ENCODE data around the gene PLA2G15.

Gene PLA2G15

DNA sequence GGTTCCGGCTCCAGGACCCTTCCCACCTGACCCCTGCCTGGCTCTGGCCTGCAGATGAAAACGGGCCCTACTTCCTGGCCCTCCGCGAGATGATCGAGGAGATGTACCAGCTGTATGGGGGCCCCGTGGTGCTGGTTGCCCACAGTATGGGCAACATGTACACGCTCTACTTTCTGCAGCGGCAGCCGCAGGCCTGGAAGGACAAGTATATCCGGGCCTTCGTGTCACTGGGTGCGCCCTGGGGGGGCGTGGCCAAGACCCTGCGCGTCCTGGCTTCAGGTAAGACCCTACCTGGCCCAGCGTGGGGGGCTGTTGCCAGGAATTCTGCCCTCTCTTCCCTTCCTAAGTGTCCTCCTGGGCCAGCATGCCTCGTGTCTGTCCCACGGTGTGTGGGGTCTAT is 10.5 kb downstream of the PLA2G15 start:
- no peak for DNase-seq

DNA sequence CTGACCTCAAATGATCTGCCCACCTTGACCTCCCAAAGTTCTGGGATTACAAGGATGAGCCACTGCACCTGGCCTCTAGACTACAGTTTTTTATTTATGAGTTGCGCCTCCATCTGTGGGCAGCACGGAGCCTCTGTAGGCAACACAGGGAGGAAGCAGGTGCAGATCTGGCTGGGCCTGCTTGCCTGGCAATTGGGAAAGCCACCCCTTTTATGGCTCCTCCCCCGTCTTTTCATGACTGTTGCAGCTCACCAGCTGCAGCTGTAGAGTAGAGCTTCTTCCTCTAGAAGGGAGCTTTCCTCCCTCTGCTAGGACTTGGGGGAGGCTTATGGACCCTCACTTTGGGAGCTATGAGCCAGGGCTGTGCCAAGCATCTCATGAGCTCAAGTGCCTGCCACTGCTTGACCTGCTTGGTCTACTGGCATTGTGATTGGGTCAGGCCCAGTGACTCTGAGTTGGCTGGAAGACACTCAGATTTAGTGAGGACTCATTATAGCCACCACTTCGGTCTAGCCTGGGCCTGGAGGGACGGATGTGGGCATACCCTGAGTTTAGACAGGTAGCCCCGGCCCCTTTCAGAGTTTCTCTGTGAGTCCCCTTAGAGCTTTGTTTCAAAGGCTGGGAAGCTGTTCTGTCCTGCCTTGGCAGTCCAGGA is 12.2 kb downstream of the PLA2G15 start:
- peak in 2 of 3 experiments; percentile 28 to 65 for DNase-seq

DNA sequence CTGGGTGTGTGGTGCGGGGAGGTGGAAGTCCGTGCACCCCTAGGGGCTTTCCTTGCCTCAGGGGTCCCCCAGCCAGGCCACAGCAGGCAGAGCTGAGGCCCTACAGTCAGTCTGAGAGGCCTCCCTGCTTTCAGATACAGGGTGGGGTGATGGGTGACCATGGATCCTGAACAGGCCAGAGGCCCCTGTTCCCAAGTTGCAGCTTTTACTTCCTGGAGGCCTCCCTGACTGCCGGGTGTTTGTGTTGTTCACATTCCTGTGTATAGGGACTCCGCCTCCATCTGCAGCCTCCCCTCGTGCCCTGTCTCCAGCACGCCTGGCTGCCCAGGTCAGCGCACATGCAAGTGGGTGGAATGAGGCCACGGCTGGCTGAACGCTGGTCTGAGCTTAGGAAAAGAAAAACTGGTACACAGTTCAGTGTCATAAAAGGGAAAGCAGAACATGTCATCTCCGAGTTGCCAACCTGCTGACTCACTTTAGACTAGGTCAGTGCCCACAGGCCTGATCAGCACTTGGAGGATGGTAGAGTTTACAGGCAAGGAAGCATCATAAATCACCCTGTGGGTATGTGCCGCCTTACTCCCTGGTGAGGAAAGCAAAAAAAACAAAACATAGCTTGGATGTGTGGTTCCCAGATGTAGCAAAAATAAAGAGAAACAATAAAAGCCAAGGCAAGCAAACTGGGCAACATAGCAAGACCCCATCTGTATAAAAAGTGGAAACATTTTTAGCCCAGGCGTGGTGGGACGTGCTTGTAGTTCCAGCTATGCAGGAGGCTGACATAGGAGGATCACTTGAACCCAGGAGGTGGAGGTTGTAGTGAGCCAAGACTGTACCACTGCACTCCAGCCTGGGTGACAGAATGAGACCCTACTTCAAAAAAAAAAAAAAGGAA is 13.0 kb downstream of the PLA2G15 start:
- DNase-seq: no peak

DNA sequence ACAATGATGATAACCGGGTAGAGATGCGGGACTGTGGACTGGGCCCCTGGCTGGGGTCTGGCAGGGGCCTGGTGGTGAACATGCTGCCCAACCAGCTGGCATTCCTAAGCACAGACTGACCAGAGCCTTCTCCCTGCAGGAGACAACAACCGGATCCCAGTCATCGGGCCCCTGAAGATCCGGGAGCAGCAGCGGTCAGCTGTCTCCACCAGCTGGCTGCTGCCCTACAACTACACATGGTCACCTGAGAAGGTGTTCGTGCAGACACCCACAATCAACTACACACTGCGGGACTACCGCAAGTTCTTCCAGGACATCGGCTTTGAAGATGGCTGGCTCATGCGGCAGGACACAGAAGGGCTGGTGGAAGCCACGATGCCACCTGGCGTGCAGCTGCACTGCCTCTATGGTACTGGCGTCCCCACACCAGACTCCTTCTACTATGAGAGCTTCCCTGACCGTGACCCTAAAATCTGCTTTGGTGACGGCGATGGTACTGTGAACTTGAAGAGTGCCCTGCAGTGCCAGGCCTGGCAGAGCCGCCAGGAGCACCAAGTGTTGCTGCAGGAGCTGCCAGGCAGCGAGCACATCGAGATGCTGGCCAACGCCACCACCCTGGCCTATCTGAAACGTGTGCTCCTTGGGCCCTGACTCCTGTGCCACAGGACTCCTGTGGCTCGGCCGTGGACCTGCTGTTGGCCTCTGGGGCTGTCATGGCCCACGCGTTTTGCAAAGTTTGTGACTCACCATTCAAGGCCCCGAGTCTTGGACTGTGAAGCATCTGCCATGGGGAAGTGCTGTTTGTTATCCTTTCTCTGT is 14.0 kb downstream of the PLA2G15 start:
- no peak for DNase-seq

DNA sequence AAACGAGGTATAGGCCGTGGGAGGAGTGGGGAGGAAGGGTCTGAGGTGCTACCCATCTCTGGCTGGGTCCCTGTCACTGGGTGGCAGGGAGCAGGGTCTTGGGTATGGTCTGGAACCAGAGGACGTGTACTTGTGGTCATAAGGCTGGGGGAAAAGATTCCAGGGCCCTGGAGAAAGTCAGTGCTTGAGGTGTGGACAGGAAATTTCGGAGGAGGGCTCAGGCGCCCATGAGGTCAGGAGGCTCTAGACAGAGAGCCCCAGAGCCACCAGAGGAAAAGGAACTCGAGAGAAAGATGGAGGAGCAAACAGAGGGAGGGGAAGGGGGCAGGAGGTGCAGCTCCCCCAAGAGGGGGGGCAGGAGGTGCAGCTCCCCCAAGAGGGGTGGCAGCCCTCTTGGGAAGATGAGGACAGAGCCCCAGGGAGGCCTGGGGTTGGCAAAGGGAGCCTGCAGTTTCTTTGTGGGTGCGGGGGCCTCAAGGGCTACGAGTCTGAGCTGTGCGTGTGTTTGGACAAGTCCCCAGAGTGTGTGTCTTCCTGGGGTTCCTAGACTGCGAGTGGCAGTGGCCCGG is 18.5 kb downstream of the PLA2G15 start:
- no peak for DNase-seq

DNA sequence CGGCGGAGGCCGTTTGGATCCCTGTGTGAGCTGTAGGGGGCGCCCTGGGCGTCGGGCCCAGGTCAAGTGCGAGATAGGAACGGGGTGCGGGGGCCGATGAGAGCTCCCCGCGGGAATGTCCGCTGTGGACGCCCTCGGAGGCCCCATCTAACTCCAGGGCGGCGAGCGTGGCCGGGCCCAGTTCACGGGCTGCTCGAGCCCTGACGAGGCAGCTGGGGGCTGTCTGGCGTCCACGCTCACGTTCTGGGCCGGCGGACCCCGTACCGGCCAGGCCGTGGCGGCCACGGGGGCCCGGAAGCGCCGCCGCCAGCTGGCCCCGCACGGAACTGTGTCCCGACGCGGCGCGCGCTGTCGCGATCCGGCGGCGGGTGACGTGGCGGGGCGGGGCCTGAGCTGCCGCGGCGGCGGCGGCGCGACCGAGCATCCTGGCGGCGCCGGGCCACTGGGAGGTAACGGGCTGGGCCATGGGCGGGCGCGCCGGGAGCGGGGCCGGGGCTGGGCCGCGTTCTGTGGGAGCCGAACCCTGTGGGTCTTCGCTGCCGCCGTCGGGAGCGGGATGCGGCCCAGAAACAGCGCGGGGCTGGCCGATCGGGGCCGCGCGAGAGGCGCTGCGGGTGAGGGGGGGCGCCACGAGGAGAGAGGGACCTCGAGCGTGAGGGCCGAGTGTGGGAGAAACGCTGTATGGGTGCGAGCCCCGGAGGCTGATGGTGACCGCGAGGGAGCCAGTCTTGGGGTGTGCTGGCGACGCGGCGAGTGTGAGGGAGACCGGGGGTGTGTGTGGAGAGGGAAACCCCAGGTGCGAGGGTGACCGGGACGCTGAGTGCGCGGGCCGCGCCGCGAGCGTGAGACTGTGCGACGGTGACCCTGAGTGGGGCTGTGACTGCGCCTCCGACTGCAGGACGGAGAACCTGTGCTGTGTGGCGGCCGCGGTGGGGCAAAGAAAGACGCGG is 19.2 kb downstream of the PLA2G15 start, which contains the start of gene SLC7A6:
SLC7A6 (plus strand) TSS at position 399 of the 950 bp plus-strand sequence. CDS start 10,201 bp downstream, outside the sequence.
- peak; percentile 34 to 76 (median 72) for DNase-seq

DNA sequence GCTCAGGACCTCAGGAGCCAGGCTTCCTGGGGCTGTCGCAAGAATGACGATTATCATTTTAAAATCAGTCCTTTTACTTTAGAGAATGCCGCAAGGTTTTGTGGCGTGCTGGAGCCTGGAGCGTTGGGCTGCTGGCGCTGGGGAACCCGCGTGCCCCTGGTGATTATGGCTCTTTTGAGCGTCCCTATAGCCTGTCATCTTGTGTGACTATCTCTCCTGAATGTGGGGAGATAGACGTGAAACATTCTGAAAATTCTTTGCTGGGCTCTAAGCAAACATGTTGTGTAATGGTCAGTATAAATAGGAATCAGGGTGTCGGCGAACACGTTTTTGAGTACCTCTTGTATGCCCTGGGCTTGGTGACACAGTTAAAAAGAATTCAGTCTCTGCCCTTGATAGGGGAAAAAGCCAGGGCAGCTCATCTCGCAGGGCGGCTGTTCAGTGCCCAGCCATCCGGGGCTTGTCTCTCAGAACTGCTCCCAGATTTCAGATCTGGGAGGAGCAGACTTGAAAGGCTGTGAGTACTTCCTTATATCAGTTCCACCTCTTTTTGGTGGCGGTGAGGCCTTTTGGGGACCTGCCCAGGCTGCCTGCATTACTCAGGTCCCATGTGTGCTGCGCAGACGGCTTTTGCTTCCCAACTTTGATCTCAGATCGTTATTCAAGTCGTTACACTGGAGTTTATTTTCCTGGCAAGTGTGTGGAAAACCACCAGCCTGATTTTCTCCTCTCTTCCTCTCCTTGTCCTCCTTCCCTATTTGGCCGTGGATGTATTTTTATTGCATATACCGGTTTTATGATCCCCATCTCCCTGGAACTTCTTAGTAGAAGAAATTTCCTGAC is 20.1 kb downstream of the PLA2G15 start:
- peak in 1 of 3 experiments; percentile 61 for DNase-seq

DNA sequence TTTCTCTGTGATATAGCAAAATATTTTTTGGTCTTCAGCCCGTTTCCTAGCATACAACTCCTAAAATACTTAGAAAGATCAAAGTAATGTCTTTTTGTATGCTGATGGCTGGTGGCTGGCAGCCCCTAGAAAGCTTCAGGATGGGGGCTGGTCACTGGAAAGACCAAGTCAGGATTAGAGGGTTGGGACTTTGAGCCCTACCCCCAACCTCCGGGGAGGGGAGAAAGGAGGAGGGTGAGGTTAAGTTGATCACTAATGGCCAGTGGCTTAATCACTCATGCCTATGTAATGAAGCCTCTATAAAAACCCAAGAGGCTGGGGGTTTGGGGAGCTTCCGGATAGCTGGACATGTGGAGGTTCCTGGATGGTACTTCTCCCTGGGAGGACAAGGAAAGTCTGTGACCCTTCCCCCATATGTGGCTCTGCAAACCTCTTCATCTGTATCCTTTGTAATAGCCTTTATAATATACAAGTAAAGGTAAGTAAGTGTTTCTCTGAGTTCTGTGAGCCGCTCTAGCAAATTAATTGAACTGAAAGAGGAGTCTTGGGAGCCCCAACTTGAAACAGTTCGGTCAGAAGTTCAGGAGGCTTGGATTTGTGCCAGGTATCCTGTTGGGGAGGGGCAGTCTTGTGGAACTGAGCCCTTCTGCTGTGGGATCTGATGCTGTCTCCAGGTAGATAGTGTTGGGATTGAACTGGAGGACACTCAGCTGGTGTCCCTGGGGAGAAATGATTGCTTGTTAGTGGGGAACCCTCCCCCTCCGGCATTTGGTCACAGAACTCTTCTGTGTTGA is 22.6 kb downstream of the PLA2G15 start:
- DNase-seq: peak in 2 of 3 experiments; percentile 41 to 83

DNA sequence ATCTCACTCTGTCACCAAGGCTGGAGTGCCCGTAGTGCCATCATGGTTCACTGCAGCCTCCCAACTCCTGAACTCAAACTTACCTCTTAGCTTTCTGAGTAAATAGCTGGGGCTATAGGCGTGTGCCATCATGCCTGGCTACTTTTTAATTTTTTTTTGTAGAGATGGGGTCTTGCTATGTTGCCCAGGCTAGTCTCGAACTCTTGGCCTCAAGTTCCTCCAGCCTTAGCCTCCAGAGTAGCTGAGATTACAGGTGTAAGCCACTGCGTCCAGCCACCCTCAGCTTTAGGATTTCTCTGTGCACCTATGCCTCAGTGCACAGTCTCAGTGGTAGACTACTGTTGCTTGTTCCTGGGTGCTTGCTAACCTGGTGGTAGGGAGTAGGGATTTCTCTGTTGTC is 24.6 kb downstream of the PLA2G15 start:
- DNase-seq: no peak

DNA sequence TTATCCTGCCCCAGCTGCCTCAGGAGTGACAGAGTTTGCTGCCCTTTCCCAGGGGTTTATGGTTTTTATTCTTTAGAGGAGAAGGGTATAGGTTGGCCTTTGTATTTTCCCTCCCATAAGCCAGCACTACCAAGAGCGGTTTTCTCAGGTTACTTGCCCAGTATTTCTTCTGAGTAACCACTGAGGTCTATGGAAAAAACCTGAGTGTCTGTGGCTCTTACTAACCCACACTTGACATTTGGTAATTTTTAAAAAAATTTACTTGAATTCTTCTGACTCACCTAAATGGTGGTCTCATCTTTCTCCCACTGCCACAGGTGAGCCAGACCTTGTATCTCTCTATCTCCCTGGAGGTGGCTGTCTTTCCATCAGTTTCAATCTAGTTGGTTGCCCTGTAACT is 25.2 kb downstream of the PLA2G15 start:
- DNase-seq: no peak

DNA sequence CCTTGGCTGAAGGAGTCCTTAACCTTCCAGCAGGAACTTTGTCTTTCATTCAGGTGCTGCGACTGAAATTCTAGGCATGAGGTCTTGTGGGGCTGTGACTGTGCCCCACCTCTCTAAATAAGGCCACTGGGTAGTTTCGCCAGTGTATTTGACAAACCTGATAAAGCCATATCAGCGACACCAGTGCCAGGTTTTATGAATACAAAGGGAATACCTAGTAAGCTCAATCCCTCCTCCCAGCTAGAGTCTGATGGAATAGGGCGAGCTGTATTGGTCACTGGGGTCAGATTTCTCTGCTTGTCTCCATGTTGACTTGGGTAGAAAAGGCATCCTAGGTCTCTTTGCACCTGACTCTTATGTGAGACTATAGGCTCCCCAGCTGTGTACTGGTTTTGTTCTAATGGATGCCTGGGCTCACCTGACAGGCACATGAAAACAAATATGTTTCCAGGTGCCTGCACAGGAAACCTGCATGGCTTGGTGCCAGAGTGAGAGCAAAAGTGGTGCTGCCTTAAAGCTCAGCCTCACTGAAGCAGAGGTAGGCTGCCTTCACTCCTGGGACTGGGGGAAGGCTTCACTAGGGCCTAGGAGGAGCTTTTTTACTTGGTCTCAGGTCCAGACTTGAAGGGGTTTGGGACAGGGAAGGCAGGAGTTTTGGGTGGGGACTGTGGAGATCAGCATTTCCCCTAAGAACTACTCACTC is 27.5 kb downstream of the PLA2G15 start:
- peak; percentile 19 to 78 (median 44) for DNase-seq

DNA sequence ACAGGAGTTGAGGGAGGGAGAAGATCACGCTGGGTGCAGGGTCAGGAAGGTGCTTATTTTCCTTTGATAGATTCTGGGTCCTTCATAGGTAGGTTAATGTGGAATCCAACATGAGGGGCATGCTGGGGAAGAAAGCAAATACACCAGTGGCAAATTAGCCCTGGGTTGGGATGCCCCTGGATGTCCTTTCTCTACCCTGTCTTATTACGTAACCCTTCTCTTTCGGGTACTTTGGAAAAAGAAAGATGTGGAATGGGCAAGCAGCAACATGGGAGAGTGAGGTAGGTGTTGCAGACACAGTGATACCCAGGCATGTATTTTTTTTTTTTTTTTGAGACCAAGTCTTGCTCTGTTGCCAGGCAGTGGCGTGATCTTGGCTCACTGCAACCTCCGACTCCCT is 28.3 kb downstream of the PLA2G15 start:
- DNase-seq: no peak

DNA sequence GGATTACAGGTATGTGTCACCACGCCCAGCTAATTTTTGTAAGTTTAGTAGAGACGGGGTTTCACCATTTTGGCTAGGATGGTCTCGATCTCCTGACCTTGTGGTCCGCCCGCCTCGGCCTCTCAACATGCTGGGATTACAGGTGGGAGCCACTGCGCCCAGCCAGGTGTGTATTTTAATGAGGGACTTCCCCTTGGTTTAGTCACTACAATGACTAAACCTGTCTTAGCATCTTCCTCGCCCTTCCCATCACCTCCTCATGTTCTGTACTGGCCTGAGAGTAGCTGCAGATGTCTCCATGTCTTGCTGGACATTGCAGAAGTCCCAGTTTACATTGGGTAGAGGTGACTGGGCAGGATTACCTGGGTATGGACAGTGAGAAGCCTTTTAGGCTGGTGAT is 28.7 kb downstream of the PLA2G15 start:
- no peak for DNase-seq

DNA sequence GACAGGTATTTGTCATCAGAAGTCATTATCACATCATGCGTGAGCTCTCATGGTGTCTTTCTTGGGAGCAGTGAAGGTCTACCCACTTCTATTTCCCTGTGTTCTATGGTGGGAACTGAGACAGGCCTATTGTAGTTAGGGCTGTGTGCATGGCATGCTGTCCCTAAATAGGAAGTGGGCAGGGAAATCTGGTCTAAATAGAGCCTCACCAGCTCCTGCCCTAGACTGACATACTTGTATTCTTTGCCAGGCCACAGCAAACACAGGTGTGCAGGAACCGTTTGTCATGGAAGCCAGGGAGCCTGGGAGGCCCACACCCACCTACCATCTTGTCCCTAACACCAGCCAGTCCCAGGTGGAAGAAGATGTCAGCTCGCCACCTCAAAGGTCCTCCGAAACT is 29.3 kb downstream of the PLA2G15 start:
- DNase-seq: no peak

DNA sequence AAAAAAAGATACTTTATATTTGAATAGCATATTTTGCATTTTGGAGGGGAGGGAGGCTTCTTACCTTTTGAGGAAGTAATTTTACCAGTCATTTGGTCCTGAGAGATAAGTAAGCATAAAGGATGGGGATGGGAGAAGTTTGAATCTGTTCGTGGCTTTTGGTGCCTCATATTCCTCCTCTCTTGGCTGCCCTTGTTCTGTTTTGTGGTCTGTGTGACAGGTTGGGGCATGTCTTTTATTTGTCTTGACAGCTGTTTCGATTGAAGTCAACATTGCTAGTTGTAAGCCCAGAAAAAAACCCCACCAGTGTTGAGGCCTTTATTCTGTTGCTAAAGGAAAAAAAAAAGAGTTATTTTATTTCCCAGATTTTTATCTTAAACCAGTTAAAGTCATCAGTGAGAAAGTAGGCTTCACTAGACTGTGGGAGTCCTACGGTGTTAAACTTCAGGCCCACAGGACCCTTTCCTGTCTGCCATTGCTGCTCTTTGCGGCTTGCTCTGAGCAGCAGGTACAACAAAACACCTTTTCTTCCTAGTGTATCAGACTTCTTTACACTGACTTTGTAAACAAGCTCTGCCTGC is 30.5 kb downstream of the PLA2G15 start:
- DNase-seq: peak; percentile 56 to 78 (median 58)

DNA sequence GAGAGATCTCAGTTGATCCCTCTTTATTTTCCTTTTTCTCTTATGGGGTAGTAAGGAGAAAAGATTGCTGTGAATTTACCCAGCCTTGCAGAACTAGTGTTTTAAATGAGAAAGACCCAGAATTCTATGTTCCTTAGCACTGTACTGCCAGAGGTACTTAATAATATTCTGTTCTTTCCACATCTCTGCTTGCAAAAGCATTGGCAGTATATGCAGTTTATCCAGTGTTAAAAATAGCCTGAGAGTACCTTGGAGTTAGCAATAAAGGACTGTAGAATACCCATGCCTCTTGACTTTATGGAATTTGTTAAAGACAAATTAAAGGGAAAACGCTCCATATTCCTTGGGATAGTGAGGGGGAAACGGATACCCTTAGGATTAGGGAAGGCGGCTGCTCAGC is 31.1 kb downstream of the PLA2G15 start:
- DNase-seq: no peak

DNA sequence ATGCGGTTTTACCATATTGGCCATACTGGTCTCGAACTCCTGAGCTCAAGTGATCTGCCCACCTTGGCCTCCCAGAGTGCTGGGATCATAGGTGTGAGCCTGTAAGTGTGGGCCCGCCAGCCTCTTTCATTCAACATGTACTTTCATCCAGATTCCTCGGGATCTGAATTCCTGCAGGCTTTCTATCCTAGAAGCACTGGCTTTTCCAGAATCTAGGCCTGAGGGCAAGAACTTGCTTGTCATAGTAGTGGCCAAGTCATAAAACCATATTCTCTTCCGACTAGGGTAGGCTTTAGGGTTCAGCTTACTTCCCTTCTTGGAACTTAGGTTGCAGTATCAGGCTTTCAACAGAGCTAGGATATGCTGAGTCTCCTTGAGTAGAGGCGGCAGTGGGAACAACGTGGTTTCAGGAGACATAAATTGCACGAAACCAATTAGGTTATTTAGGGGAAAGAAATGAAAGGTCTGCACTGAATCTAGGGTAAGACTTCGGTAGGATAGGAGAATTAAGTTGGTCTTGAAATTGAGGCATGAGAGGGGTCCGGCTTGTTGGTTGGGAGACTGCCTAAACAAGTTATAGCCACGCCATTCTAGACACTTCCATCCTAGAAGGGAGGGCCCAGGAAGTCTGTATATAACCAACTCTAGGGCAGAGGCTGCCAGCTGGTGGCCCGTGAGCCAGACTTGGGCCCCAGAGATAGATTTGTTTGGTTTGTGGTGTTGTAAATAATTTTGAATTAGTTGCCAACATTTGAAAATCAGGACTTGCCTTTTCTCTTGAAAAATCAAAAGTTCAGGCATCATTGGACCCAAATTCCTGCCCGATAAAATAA is 34.8 kb downstream of the PLA2G15 start:
- DNase-seq: no peak
